Measurements from ENCODE around the gene SLITRK2. TPM values are rescaled to one million over a fixed set of nuclear protein-coding genes. Genes with fewer than 3 reads are reported as not detected.

Gene SLITRK2
- total RNA-seq = not detected in 2 replicates

DNA sequence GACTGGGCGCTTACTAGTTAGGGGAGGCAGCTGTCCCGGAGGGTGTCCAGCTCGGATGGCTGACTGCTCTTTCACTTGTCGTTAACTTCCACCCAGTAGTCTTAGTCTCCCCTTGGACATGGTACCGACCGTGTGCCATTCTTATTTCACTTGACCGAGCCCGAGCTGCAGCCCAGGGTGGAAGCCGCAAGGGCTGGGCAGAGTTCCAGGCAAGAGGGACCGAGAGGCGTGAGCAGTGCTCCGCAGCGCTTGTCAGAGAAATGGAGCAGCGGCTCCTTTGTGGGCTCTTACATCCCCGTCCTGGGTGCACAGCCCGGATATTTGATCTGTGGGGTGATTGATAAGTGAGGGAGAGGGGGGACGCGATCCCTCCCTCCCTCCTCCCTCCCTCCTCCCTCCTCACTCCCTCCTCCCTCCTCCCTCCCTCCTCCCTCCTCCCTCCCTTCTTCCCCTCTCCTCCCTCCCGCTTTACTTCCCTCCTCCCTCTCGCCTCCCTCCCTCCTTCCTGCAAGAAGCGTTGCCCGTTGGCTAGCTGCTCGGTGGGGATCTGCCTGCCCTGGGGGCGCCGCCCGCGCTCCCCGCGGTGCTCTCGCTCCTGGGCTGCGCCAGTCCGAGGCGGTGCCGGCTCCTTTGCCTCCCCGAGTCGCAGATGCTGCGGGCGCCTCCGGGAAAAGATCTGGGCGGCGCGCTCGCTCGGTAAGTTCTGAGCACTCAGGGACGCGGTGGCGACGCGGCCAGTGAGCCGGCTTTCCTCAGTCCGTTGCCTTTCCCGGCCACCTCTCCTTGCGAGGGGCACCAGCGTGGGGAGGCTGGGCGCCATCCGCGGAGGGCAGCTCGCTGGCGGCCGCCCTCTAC is at the start of gene SLITRK2:
TSS of gene SLITRK2 (plus strand) at position 499 of the 855 bp plus-strand sequence. CDS start 4,597 bp downstream, outside the sequence.

Small RNA genes lying within 50 kb of the gene (small RNA-seq; reads per million reads assigned to genes)
- gene AL109653.1 = not detected

Measured in hair follicle dermal papilla cell (primary cell).